ENCODE data around the gene DHDDS. TPM values are rescaled to one million over a fixed set of nuclear protein-coding genes. Genes with fewer than 3 reads are reported as not detected.

DHDDS gene
- total and polyA plus RNA-seq, 2 of the 13 experiments (the other 11 are each of a cell fraction or from before 2014, with no cell fraction given) = 18.9 to 28.3 TPM

DNA sequence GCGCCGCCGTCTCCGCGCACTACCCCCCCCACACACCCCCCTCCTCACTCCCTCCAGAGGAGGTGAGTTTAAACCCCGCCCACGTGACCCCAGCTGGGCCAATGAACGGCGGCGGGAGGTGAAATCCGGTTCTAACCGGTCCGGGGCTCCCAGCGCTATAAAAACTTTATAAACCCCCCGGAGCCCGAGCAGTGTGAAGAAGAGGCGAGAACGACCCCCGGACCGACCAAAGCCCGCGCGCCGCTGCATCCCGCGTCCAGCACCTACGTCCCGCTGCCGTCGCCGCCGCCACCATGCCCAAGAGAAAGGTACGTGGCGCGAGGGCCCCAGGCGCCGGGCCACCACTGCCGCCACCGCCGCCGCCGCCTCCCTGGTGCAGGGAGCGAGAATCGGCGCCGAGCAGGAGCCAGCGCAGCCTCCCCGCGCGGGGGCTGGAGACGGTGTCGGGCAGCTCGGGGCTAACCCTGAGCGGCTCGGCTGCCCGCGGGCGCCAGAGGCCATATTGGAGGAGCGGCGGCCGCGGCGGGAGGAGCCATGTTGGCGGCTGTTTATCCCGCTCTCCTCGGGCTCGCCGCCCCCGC lies 40.3 kb downstream of the DHDDS start, which contains the start of gene HMGN2 (continued):
- TF ChIP-seq, protein P1, sequence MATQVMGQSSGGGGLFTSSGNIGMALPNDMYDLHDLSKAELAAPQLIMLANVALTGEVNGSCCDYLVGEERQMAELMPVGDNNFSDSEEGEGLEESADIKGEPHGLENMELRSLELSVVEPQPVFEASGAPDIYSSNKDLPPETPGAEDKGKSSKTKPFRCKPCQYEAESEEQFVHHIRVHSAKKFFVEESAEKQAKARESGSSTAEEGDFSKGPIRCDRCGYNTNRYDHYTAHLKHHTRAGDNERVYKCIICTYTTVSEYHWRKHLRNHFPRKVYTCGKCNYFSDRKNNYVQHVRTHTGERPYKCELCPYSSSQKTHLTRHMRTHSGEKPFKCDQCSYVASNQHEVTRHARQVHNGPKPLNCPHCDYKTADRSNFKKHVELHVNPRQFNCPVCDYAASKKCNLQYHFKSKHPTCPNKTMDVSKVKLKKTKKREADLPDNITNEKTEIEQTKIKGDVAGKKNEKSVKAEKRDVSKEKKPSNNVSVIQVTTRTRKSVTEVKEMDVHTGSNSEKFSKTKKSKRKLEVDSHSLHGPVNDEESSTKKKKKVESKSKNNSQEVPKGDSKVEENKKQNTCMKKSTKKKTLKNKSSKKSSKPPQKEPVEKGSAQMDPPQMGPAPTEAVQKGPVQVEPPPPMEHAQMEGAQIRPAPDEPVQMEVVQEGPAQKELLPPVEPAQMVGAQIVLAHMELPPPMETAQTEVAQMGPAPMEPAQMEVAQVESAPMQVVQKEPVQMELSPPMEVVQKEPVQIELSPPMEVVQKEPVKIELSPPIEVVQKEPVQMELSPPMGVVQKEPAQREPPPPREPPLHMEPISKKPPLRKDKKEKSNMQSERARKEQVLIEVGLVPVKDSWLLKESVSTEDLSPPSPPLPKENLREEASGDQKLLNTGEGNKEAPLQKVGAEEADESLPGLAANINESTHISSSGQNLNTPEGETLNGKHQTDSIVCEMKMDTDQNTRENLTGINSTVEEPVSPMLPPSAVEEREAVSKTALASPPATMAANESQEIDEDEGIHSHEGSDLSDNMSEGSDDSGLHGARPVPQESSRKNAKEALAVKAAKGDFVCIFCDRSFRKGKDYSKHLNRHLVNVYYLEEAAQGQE (IDR thresholded peaks at IDR 0.05; ENCODE audit: borderline replicate concordance in 1 of 2, low read depth in 1 of 2, low read length in 2 of 2) = no peak; a peak in 1 of 4 replicates
- TF ChIP-seq, protein P2, sequence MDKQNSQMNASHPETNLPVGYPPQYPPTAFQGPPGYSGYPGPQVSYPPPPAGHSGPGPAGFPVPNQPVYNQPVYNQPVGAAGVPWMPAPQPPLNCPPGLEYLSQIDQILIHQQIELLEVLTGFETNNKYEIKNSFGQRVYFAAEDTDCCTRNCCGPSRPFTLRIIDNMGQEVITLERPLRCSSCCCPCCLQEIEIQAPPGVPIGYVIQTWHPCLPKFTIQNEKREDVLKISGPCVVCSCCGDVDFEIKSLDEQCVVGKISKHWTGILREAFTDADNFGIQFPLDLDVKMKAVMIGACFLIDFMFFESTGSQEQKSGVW (CRISPR knock-in tag; IDR thresholded peaks at IDR 0.05; ENCODE audit: borderline replicate concordance) = no peak
- TF ChIP-seq, protein P3, sequence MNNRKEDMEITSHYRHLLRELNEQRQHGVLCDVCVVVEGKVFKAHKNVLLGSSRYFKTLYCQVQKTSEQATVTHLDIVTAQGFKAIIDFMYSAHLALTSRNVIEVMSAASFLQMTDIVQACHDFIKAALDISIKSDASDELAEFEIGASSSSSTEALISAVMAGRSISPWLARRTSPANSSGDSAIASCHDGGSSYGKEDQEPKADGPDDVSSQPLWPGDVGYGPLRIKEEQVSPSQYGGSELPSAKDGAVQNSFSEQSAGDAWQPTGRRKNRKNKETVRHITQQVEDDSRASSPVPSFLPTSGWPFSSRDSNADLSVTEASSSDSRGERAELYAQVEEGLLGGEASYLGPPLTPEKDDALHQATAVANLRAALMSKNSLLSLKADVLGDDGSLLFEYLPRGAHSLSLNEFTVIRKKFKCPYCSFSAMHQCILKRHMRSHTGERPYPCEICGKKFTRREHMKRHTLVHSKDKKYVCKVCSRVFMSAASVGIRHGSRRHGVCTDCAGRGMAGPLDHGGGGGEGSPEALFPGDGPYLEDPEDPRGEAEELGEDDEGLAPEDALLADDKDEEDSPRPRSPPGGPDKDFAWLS (CRISPR knock-in tag; IDR thresholded peaks at IDR 0.05; ENCODE audit: borderline replicate concordance) = no peak
- TF ChIP-seq, protein P4, sequence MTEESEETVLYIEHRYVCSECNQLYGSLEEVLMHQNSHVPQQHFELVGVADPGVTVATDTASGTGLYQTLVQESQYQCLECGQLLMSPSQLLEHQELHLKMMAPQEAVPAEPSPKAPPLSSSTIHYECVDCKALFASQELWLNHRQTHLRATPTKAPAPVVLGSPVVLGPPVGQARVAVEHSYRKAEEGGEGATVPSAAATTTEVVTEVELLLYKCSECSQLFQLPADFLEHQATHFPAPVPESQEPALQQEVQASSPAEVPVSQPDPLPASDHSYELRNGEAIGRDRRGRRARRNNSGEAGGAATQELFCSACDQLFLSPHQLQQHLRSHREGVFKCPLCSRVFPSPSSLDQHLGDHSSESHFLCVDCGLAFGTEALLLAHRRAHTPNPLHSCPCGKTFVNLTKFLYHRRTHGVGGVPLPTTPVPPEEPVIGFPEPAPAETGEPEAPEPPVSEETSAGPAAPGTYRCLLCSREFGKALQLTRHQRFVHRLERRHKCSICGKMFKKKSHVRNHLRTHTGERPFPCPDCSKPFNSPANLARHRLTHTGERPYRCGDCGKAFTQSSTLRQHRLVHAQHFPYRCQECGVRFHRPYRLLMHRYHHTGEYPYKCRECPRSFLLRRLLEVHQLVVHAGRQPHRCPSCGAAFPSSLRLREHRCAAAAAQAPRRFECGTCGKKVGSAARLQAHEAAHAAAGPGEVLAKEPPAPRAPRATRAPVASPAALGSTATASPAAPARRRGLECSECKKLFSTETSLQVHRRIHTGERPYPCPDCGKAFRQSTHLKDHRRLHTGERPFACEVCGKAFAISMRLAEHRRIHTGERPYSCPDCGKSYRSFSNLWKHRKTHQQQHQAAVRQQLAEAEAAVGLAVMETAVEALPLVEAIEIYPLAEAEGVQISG (CRISPR knock-in tag; IDR thresholded peaks at IDR 0.05) = peak; percentile 8; the same call in 1 of the 2 replicates
- TF ChIP-seq, protein P5, sequence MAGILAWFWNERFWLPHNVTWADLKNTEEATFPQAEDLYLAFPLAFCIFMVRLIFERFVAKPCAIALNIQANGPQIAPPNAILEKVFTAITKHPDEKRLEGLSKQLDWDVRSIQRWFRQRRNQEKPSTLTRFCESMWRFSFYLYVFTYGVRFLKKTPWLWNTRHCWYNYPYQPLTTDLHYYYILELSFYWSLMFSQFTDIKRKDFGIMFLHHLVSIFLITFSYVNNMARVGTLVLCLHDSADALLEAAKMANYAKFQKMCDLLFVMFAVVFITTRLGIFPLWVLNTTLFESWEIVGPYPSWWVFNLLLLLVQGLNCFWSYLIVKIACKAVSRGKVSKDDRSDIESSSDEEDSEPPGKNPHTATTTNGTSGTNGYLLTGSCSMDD (CRISPR knock-in tag; IDR thresholded peaks at IDR 0.05) = 0 out of 2 replicates have a peak, but pooled peaks have one; percentile 60
- TF ChIP-seq, protein P6, sequence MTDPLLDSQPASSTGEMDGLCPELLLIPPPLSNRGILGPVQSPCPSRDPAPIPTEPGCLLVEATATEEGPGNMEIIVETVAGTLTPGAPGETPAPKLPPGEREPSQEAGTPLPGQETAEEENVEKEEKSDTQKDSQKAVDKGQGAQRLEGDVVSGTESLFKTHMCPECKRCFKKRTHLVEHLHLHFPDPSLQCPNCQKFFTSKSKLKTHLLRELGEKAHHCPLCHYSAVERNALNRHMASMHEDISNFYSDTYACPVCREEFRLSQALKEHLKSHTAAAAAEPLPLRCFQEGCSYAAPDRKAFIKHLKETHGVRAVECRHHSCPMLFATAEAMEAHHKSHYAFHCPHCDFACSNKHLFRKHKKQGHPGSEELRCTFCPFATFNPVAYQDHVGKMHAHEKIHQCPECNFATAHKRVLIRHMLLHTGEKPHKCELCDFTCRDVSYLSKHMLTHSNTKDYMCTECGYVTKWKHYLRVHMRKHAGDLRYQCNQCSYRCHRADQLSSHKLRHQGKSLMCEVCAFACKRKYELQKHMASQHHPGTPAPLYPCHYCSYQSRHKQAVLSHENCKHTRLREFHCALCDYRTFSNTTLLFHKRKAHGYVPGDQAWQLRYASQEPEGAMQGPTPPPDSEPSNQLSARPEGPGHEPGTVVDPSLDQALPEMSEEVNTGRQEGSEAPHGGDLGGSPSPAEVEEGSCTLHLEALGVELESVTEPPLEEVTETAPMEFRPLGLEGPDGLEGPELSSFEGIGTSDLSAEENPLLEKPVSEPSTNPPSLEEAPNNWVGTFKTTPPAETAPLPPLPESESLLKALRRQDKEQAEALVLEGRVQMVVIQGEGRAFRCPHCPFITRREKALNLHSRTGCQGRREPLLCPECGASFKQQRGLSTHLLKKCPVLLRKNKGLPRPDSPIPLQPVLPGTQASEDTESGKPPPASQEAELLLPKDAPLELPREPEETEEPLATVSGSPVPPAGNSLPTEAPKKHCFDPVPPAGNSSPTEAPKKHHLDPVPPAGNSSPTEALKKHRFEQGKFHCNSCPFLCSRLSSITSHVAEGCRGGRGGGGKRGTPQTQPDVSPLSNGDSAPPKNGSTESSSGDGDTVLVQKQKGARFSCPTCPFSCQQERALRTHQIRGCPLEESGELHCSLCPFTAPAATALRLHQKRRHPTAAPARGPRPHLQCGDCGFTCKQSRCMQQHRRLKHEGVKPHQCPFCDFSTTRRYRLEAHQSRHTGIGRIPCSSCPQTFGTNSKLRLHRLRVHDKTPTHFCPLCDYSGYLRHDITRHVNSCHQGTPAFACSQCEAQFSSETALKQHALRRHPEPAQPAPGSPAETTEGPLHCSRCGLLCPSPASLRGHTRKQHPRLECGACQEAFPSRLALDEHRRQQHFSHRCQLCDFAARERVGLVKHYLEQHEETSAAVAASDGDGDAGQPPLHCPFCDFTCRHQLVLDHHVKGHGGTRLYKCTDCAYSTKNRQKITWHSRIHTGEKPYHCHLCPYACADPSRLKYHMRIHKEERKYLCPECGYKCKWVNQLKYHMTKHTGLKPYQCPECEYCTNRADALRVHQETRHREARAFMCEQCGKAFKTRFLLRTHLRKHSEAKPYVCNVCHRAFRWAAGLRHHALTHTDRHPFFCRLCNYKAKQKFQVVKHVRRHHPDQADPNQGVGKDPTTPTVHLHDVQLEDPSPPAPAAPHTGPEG (CRISPR knock-in tag; IDR thresholded peaks at IDR 0.05) = no peak; the same call in 1 of the 2 replicates
- TF ChIP-seq ZNF350 (CRISPR knock-in tag; IDR thresholded peaks at IDR 0.05; ENCODE audit: borderline replicate concordance, low read depth) = no peak
